ENCODE measurements around the gene CD101. TPM values are rescaled to one million over a fixed set of nuclear protein-coding genes. Genes with fewer than 3 reads are reported as not detected.

Gene CD101
- total RNA-seq, 1 donor = 0.27 TPM

DNA sequence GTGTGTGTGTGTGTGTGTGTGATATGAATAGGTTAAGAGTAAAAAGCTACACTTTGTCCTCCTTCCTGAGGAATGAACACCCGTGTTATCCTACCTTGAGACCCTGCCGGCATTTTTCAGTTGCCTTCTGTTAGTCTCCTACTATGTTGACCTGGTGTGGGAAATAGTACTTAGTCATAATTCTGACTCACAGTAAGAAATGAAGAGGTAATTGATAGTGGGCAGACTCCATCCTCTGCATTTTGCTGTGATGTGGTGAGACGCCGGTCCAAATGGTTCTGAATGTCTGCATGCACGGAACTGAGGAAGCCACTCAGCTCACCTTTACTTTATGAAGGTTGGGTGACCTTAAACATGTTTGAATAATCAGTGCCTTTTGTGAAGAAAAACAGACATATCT lies 12.6 kb downstream of the CD101 start:
- no peak for DNase-seq (ENCODE audit: low read depth in 2 of 3, low spot score in 2 of 3)

DNA sequence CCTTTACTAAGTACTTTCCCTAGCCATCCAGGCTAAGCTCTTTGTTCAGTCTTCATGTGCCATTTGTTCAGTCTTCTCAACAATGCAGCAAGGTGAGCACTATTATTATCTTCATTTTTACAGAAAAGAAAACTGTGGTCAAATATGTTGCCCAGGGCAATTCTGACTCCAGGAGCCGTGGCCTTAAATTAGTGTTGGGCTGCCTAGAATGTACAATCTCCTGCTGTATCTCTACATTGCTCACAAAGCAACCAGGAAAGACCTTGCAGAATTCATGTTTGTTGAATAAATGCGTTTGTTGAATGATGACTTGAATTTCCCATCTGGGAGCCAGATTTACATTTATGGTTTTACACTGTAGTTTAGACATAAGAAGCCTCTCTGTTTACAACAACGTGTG lies 14.2 kb downstream of the CD101 start:
- no peak for DNase-seq (ENCODE audit: low read depth in 2 of 3, low spot score in 2 of 3)

DNA sequence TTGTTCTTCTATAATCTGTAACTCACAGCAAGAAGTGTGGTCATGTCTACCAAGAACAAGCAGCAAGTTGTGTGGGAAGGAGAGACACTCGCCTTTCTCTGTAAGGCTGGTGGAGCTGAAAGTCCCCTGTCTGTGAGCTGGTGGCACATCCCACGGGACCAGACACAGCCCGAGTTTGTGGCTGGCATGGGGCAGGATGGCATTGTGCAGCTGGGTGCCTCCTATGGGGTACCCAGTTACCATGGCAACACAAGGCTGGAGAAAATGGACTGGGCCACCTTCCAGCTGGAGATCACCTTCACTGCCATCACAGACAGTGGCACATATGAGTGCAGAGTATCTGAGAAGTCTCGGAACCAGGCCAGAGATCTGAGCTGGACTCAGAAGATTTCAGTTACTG lies 15.5 kb downstream of the CD101 start:
- DNase-seq (ENCODE audit: low read depth in 2 of 3, low spot score in 2 of 3) = no peak

DNA sequence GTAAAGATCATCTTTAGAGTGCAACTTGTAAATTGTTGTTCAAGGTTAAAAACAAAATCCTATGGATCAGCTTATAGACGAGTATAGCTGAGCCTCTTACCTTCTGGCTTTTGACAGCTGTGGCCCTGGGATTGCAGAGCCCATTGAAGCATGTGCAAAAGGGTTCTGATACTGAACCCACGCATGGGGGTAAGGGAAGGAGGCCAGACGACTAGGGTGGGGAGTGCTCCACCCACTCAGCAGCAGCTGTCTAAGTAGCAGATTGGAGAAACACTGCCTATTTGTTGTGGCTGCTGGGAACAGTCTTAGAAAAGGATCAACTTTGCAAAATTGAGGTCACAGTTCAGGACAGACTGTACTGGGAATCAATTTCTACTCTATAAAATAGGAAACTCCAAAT lies 16.1 kb downstream of the CD101 start:
- DNase-seq (ENCODE audit: low read depth in 2 of 3, low spot score in 2 of 3) = no peak

DNA sequence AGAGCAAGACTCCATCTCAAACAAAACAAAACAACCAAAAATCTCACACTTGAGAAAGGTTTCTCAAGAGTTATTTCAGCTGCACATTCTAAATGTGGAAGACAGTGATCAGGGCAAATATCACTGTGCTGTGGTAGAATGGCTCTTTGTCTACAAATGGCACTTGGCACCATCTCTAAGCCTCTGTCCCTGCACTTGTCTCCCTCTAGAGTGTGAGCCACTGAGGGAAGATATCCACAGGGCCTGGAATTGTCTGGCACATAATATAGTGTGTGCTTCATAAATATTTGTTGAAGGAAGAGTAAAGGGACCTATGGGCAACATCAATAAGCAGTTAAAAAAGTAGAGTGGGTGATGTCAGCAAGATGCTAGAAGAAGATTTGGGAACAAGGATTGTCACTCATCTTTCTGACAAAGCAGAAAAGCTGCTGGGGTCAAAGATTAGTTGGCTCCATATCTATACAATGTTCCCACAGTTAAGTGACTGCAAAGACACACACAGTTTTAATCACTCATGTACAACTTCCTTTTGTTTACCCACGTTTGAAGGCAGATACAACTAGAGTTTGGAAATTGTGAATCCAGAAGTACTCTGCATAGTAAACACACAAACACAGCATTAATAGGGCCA lies 19.1 kb downstream of the CD101 start:
- no peak for DNase-seq (ENCODE audit: low read depth in 2 of 3, low spot score in 2 of 3)

DNA sequence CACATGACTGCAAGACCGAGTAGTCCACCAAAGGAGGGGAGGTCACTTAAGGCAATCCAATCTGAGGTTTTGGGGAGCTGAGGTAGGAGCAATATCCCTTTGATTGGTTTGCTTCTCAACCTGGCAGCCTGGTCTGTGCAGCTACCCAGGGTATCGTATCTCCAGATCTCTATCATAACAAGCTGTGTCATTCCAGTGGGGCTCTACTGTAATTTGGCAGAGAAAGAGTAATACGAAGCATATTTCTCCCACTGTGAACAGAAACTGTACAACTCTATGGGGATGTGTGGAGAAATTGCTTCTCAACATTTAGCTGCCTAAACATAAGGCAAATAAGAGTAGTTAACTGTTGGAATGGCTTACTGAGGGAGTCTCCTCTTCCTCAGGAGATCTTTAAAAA lies 20.6 kb downstream of the CD101 start:
- no peak for DNase-seq (ENCODE audit: low read depth in 2 of 3, low spot score in 2 of 3)

DNA sequence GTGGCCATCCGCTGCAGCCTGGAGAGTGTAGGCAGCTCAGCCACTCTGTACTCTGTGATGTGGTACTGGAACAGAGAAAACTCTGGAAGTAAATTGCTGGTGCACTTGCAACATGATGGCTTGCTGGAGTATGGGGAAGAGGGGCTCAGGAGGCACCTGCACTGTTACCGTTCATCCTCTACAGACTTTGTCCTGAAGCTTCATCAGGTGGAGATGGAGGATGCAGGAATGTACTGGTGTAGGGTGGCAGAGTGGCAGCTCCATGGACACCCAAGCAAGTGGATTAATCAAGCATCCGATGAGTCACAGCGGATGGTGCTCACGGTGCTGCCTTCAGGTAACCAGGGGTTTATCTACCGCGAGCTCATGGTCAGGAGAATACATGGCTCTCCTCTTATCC lies 24.0 kb downstream of the CD101 start:
- DNase-seq (ENCODE audit: low read depth in 2 of 3, low spot score in 2 of 3) = no peak

DNA sequence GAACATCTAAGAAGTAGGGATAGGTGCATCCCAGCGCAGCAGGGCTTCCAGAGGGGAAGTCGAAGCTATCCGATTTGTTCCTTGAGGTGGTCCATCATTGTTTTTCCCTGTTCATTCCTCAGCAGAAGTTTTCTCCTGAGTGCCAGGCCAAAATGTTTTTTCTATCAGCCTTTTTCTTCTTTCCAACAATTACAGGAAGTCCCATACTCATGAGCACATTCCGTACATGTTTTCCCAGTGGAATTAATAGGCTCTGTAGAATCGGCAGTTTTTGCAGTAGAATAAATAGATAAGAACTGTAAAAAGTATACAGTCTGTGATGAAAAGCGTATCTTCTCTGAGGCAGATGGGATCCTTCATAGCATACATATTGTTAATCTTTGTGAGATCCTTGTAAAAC lies 24.8 kb downstream of the CD101 start:
- no peak for DNase-seq (ENCODE audit: low read depth in 2 of 3, low spot score in 2 of 3)

DNA sequence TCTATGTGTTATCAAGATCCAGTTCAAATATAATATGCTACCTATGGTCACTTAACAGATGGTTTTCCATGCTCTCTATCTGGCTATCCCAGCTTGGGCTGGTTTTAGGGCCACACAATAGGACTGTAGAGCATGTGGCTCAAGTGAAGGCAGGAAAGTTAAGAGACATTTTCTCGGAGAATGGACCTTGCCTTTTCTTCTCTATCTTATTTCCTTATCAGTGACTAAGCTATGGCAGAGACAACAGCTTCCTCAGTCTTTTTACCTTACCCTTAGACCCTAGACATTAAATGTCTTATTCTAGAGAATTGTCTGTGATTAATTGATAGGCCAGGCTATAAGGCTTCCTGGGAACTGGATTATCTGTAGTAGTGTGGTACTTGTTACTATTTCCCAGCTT lies 28.1 kb downstream of the CD101 start:
- DNase-seq (ENCODE audit: low read depth in 2 of 3, low spot score in 2 of 3) = no peak

DNA sequence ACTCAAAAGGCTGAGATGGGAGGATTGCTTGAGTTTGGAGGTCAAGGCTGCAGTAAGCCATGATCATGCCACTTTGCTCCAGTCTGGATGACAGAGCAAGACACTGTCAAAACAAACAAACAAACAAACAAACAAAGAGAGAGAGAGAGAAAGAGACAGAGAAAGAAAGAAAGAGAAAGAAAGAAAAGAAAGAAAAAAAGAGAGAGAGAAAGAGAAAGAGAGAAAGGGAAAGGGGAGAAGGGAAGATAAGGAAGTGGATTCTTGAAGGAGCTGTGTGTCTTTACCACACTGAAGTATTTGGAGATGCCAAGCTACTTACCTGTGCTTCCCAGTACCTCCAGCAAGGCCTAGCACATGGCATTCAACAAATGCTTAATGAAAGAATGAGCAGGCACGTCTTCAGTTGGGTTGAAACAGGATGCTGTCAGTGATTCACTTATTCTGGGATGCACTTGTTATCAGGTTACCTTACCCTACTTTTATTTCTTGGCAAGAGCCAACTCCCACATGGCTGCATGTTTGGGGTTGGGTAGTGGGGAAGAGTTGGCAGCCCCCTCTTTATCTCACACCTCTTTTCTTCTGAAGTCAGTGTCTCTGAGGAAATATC lies 28.8 kb downstream of the CD101 start:
- DNase-seq (ENCODE audit: low read depth in 2 of 3, low spot score in 2 of 3) = no peak

DNA sequence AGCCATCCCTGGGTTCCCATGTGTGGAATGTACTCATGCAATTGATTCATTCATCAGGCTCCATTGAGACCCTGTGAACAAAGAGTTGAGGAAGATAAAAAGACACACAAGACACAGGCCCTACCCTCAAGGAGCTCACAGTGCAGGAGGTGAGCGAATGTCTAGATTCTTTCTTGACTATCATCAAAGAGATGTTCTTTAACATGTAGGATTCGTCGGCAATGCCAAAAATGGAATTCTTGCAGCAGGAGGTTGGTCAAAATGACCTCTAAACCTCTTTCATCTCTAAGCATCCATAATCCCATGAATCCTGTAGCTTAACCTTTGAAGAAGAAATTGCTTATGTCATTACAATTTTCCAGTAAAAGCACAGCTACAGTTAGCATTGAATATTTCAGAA lies 30.7 kb downstream of the CD101 start:
- DNase-seq (ENCODE audit: low read depth in 2 of 3, low spot score in 2 of 3) = no peak

DNA sequence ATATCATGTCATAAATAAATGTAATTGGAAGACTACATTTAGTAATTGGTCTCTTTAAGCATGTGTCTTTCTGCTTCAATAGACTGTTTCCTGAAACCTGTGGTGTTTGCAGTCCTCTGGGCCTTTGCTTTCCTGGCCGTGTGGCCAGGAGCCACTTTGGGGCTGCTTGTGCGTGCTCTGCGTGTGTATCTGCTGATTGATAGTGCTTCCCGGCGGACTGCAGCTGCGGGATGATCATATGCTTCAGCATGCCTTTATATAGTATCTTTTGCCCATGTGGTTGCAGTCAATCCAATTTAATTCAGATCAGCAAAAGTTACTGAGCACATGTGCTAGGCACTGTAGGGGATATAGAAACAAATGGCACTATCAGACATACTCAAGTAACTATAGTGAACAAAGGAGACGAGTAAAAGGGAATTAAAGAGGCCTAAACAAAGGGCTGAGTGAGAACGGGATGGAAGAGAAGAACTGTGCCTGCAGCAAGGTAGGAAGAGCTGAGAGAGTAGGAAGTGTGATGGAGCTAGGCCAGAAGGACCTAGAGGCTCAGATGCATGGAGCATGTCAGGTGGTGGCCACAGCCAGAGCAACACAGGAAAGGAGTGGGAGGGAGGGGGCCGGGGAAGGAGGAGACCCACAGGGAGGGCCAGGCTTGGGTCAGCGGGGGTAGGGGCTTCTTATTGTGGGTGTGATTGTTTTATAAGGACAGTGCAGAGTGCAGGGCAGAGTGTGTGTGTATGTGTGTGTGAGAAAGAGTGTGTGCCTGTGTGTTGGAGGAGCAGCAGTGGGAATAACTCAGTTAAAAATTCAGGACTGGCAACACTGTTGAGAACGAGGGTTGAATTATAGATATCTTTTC lies 31.4 kb downstream of the CD101 start:
- DNase-seq (ENCODE audit: low read depth in 2 of 3, low spot score in 2 of 3) = no peak

DNA sequence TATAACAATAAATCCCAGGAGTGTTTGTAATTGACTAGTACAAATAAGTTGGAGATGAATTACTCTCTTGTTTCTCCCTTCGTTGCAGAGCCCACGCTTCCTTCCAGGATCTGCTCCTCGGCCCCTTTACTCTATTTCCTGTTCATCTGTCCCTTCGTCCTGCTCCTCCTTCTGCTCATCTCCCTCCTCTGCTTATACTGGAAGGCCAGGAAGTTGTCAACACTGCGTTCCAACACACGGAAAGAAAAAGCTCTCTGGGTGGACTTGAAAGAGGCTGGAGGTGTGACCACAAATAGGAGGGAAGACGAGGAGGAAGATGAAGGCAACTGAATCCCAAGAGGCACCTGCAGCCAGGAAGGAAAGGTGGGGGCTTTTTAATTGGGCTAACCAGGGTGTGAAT lies 32.2 kb downstream of the CD101 start:
- DNase-seq (ENCODE audit: low read depth in 2 of 3, low spot score in 2 of 3) = no peak

DNA sequence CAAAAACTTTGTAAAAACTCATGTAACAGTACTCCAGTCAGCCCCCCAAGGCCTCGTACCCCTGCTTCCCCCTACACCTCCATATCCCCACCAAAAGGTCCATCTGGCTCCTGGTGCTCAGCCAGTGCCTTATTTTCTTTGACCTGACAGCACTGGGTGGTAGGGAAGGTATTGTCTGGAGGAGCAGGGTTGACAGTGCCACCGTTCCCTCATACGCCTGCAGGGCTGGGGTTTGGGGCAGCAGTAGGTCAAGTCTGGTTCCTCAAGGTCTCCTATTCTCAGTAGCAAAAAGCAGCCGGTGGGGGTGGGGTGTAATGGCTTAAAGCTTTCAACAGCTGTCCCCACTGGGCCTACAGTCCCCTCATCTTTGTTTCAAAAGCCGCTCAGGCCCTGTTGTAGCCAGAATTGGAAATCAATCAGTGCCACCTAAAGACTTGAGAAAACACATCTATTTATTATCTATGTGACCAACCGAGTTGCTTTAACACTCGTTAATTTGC lies 33.3 kb downstream of the CD101 start:
- DNase-seq (ENCODE audit: low read depth in 2 of 3, low spot score in 2 of 3) = no peak

DNA sequence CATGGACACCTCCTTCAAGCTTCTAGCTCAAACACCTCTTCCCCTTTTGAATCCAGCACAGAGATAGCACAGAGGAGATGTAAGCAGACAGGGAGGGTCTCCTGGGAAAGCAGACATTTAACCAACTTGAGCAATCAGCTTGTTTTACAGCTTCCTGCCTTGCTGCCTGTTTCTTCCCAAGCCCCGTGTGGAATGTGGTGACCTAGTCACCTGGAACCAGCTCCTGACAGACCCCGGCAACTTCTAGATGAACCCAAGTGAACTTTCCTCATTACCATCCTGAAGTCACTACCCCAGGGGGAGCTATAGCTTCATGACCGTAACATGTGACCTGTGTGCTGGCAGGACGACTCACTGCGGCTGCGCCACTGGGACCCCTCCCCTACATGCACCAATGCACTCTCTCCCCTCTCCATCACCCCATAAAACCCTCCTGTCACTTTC lies 34.5 kb downstream of the CD101 start:
- no peak for DNase-seq (ENCODE audit: low read depth in 2 of 3, low spot score in 2 of 3)

DNA sequence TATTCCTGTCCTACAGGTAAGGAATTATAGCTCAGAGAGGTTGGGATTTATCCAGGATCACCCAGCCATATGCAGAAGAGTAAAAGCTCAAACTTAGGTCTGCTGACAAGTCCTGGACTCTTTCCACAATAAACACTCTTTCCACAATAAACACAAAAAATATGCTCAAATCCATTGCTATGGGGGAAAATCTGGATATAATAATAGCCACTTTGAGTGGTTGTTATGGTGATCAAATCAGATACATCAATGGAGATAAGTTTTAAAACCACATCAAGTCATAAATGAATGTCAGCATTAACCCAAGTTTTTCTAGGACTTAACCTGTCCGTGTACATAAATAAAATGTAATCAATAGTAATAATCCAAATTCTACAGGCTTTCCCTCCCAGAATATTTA lies 36.2 kb downstream of the CD101 start:
- no peak for DNase-seq (ENCODE audit: low read depth in 2 of 3, low spot score in 2 of 3)

DNA sequence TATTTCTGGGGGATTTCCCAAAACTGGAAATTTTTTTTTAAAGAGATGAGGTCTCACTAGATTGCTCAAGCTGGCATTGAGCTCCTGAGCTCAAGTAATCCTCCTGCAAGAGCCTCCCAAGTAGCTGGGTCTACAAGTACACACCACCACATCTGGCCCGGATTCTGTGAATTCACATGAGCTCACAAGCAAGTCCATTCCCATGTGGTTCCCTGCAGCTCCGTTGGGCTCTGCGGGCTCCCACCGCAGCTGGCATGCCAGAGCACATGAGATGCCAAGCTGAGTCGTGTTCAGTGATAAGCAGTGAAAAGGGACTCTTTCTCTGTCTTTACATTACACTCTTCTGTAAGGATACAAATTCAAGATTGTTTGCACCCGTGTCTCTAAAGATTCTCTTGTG lies 36.7 kb downstream of the CD101 start:
- no peak for DNase-seq (ENCODE audit: low read depth in 2 of 3, low spot score in 2 of 3)

DNA sequence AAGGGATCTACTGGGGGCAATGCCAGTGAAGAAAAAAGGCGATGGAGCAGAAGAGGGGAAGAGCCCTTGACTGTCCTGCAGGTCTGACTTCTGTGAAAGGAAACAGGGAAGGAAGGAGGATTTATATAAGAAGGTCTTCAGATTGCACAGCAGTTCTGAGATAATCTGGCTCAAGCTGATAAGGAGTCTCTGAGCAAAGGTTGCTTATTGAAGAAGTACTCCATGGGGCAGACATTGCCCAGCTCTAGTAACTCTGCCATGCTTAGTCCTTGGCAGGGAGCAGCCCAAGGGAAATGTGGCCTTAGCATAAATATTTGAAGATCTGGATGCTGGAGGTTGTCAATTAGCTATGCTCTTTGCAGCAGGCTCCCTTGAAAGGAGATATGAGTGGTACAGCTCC lies 42.7 kb downstream of the CD101 start:
- no peak for DNase-seq (ENCODE audit: low read depth in 2 of 3, low spot score in 2 of 3)

DNA sequence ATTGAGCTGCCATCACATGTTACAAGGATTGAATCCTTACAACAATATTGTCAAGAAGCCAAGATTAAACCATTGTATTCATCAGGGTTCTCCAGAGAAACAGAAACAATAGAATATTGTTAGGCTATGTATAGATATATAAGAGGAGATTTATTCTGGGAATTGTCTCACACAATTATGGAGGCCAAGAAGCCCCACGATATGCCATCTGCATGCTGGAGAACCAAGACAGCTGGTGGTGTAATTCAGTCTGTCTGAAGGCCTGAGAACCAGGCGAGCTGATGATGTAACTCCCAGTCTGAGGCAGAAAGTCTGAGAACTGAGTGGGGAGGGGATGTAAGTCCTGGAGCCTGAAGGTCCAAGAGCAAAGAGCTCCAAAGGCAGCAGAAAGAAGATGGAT lies 44.1 kb downstream of the CD101 start:
- DNase-seq (ENCODE audit: low read depth in 2 of 3, low spot score in 2 of 3) = no peak

DNA sequence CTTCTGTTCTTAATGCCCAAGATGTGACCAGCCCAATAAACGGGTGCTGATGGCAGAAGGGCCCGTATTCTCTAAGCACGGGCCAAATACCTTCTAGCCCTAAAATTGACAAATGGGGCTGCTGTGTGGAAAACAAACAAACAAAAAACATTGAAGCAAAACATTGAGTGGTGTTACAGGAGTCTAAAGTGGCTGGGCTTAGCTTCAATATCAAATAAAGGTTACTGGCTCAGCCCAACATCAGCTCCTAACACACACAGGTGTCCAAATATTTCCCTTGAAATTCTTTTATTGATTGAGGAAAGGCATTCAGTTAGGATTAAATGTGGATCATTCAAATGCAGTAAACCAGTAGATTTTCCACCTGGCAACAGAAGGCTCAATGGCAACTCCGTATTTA lies 45.2 kb downstream of the CD101 start:
- no peak for DNase-seq (ENCODE audit: low read depth in 2 of 3, low spot score in 2 of 3)

DNA sequence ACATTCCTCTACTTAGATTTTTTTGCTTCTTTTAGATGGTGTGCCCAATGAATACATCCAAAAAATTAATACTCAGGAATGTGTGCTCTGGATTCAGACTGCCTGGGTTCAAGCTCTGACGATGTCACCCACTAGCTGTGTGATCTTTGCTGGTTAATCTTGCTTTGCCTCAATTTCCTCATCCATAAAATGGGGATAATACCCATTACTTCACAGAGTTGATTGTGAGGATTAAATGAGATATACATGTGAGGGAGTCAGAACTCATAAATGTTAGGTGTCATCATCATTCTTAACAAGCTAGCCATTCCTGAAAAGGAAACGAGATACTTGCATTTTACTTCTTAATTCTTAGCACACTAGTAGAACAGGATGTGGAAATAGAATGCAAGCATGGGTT lies 45.7 kb downstream of the CD101 start:
- DNase-seq (ENCODE audit: low read depth in 2 of 3, low spot score in 2 of 3) = no peak

DNA sequence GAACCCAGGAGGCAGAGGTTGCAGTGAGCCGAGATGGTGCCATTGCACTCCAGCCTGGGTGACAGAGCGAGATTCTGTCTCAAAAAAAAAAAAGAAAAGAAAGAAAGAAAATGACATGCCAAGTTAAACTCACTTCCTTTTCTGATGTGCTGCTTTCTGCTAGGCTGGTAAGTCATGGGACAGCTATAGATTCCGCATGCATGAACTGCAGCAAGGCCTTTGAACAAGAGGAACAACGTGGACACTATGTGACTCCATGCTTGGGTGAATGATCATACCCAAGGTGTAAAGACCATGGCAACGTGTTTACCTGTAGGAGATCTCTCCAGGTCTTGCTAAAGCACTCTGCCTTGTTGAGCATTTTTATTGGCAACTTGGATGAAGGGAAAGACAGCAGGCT lies 48.3 kb downstream of the CD101 start:
- DNase-seq (ENCODE audit: low read depth in 2 of 3, low spot score in 2 of 3) = no peak

All from hematopoietic multipotent progenitor cell (in vitro differentiated cells).